ENCODE measurements around the gene RPL11.

RPL11 gene

DNA sequence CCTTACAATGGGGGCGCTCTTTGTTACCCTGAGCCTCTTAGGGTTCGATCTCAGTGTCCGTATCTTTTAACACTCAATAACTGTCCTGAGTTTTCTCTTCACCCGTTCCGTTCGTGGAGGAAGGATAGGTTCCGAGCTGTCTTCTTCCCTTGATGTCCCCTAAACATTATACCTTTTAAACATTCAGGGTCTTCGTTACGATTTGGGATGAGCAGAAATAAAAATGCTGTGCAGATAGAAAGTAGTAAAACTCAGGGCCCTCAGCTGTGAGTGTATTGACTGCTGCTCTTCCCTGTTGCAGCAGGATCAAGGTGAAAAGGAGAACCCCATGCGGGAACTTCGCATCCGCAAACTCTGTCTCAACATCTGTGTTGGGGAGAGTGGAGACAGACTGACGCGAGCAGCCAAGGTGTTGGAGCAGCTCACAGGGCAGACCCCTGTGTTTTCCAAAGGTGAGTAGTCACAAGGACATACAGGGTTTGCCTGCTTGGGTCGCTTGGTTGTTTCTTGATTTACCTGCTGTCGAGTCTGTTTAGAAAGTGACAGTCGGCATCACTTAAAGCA is 784 bp downstream of the RPL11 start:
- TF ChIP-seq, protein P1, sequence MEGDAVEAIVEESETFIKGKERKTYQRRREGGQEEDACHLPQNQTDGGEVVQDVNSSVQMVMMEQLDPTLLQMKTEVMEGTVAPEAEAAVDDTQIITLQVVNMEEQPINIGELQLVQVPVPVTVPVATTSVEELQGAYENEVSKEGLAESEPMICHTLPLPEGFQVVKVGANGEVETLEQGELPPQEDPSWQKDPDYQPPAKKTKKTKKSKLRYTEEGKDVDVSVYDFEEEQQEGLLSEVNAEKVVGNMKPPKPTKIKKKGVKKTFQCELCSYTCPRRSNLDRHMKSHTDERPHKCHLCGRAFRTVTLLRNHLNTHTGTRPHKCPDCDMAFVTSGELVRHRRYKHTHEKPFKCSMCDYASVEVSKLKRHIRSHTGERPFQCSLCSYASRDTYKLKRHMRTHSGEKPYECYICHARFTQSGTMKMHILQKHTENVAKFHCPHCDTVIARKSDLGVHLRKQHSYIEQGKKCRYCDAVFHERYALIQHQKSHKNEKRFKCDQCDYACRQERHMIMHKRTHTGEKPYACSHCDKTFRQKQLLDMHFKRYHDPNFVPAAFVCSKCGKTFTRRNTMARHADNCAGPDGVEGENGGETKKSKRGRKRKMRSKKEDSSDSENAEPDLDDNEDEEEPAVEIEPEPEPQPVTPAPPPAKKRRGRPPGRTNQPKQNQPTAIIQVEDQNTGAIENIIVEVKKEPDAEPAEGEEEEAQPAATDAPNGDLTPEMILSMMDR (IDR thresholded peaks at IDR 0.05; ENCODE audit: low read depth, low read length): no peak
- H3K4me3 ChIP-seq (ENCODE audit: low read depth, low read length): peak overlapping the region; percentile 99

DNA sequence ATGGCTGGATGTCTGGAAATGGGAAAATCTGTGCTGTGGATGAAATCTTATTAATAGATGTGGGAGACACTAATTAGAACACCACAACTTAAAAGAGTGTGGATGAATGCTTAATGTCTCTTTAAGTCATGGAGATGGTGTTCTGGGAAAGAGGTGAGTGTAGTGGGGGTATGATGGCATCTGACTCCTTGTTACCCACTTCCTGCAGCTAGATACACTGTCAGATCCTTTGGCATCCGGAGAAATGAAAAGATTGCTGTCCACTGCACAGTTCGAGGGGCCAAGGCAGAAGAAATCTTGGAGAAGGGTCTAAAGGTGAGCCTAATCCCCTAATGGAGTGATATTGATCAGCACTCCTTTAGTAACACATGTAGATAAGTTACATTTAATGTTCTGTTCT is 2.0 kb downstream of the RPL11 start:
- H3K4me3 ChIP-seq (ENCODE audit: low read depth, low read length): no peak overlapping the region
- TF ChIP-seq, protein P1 (IDR thresholded peaks at IDR 0.05; ENCODE audit: low read depth, low read length): no peak

DNA sequence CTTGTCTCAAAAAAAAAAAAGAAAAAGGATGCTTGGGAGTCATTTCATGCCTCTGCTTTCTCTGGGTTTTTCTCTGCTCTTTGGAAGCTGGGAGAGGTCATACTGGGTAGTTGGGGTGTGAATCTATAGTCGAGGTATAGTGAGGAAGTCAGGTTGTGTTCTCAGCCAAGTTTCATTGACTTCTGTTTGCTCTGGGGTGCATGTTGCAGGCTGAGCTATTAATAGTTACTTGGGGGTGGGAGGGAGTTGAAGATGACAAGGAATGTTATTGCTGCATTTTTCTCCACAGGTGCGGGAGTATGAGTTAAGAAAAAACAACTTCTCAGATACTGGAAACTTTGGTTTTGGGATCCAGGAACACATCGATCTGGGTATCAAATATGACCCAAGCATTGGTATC is 2.8 kb downstream of the RPL11 start:
- TF ChIP-seq, protein P1 (IDR thresholded peaks at IDR 0.05; ENCODE audit: low read depth, low read length): no peak
- no peak overlapping the region for H3K4me3 ChIP-seq (ENCODE audit: low read depth, low read length)

DNA sequence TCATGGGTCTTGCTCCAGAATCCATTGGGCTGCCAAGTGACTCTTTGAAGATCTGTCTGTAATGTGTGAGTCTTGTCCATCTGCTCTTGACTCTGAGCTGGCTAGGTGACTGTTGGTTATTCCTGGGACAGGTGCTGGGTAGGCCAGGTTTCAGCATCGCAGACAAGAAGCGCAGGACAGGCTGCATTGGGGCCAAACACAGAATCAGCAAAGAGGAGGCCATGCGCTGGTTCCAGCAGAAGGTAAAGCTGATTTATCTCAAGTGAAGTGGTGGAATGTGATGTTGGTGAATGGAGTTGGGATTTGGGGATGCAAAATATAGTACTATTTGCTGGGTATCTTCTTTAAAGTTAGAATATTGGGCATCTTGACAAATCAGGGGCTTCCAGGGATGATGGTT is 4.1 kb downstream of the RPL11 start:
- H3K4me3 ChIP-seq (ENCODE audit: low read depth, low read length): no peak overlapping the region
- TF ChIP-seq, protein P1 (IDR thresholded peaks at IDR 0.05; ENCODE audit: low read depth, low read length): no peak

DNA sequence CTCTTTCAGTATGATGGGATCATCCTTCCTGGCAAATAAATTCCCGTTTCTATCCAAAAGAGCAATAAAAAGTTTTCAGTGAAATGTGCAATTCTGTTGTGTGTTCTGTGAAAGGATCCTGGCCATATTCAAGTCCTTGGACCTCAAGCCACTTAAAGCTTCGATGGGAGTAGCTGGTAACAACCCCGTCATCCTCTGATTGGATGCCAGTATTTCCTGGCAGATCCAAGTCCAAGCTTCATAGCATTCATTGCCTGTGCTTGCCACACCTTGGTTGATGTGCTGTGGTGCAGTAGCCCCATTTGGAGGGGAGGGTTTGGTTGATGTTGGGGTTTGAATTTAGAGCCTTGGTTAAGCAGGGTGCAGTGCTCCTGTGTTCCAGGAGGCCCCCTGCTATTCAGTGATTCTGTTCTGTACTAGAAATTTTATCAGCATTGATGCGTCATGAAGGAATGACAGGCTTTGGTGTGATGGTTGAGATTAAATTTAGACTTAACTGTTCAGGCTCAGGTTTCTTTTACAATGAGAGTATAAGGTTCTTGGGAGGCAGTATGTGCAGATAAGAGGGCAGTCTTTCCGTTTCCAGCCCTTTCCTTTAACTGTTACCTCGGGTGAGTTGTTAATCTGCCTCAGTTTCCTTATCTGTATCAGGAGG is 4.9 kb downstream of the RPL11 start:
- TF ChIP-seq, protein P1 (IDR thresholded peaks at IDR 0.05; ENCODE audit: low read depth, low read length): no peak
- H3K4me3 ChIP-seq (ENCODE audit: low read depth, low read length): no peak overlapping the region

DNA sequence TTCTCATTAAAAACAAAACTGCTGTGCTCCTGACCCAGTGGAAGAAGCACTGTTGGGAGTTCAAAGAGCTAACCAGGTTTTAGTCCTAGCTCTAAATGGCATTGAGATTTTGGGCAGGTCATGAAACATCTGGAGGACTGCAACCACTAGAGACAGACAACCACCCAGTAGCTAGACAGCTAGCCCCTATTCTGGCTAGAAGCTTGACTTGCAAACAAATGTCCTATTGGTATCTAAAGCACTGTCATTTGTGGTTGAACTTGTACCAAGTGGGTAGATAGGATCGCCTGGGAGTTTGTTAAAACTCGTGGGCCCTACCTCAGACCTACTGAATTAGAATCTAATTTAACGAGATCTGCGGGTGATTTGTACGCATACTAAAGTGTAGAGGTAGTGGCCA is 6.9 kb downstream of the RPL11 start:
- no peak overlapping the region for H3K4me3 ChIP-seq (ENCODE audit: low read depth, low read length)
- TF ChIP-seq, protein P1 (IDR thresholded peaks at IDR 0.05; ENCODE audit: low read depth, low read length): no peak

DNA sequence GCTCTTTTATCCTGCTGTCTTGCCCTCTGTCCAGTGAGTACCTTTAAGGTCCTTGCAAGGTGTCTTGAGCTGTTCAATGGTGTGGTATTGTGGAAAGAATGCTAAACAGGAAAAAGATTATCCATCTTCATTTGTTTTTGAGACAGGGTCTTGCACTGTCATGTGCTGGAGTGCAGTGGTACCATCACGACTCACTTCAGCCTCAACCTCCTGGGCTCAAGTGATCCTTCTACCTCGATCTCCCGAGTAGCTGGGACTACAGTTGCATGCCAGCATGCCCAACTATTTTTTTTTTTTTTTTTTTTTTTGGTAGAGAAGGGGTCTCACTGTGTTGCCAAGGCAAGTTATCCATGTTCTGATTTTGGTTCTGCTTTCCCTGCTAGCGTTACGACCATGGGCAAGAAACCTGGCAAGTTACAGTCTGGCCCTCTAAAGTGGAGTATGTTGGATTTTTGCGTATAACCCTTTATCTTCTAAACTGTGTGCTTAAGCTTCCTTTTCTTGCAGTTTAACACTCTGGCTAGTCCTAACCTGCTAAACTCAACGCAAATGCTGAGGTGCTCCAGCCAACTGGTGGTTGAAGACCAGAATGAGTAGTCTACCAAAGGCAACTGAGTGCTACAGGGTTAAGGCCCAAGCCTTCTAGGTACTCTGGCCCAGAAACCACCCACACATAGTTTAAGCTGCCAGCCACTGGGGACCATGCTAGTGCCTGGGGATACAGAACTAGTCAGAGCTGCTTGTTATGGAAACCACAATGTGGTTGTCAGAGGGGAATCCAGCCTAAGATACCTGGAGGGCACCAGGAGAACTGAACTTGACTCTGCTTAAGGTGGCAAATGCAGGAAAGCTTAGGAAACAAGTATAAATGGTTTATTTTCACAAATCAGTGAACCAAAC is 7.9 kb downstream of the RPL11 start:
- H3K4me3 ChIP-seq (ENCODE audit: low read depth, low read length): no peak overlapping the region
- TF ChIP-seq, protein P1 (IDR thresholded peaks at IDR 0.05; ENCODE audit: low read depth, low read length): no peak

All from WI38 (cell line).